Activated CD4-positive, alpha-beta T cell treated with anti-CD3 and anti-CD28 coated beads for 1 hour (primary cell): ENCODE results near the gene HDAC9.

Experiments used
- DNase-seq: peaks from one replicate; pipeline ENCODE4 v3.0.0-alpha.2; 2020

HDAC9 gene

DNA sequence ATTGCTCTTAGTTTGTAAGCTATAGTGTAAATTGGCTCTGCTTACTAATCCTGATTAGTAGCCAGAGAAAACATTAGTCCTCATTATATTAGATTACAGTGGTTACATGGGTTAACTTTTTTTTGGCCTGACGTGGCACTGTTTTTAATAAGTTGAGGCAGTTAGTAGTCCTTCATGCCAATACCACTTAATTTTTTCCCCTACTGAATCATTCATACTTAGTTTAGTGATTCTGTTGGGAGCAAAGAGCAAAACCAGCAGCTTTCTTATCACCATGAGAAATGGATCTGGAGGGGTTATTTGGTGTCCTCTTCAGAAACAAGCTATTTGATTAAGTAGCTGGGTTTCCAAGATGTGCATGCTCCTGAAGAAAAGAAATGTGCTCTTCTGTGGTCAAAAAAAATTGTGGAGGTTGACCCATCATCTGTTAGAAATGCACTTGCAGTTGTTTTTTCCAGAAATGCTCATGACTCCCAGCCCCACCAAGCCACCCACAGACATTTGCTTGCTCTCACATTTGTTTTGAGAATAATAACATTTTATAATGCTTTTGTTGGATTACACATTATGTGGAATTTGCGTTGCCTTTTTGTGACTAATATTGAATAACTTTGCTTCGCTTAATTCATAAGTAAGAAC, 258.5 kb downstream of the HDAC9 start:
- DNase-seq, result no peak

DNA sequence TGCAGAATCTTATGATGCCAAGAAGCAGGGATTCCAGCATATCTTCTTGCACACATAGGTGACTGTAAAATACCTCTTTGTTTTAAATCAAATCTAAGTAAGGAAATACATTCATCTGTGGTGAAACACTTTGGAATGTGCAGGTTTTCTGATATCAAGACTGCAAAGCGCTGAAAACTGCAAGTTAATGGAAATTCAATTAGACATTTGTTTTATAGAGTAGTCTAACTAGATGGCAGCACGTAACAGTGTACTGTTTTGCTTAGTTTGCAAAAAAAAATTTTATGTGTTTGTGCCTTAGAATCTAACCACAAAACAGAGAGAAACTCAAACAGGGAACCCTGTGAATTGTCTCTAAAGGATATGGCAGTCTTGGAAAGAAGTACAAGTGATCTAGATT, 259.2 kb downstream of the HDAC9 start:
- DNase-seq, result no peak

DNA sequence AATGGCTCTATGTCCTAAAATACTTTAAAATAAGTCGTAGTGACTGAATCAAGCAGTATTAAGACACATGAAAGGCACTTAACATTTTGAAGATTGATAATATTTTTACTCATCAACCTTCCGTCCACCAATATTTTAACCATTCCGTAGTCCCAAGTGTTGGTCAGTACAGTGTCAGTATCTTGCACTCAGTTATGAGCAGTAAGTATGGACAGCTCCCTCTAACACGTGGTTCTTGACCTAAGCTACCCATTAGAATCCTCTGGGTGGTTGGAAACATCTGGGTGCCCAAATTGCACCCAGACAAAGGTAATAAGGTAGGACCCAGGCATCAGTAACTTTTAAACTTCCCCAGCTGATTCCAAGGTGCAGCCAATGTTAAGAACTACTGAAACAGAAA, 260.2 kb downstream of the HDAC9 start:
- no peak for DNase-seq

DNA sequence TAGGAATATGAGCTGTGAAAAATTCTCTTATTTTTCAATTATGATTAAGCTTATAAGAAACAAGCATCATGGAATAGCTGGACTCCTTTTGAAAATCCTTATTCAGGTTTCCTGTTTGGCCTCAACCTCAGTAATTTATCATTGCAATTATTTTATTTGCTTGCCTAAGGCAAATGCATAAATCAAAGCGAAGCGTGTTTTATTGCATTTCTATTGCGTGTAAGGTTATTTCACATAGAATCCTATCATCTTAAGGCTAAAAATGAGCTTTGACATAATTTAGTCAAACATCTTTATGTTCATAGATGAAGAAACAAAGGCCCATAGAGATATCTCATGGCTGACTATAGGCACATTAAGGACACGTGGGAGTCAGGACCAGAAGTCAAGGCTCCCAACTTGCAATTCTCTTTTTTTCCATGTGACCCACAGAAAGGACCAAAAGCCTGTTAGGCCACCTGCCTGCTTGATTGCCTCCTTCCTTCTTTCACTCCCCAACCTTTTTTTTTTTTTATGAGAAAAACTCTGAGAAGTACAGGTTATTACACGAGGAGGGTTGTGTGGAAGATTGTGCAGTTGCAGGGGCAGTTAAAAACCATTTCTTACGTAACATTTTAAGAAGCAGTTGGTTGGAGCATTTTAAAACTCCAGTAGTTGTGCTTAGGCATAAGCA, 261.0 kb downstream of the HDAC9 start:
- DNase-seq, result no peak

DNA sequence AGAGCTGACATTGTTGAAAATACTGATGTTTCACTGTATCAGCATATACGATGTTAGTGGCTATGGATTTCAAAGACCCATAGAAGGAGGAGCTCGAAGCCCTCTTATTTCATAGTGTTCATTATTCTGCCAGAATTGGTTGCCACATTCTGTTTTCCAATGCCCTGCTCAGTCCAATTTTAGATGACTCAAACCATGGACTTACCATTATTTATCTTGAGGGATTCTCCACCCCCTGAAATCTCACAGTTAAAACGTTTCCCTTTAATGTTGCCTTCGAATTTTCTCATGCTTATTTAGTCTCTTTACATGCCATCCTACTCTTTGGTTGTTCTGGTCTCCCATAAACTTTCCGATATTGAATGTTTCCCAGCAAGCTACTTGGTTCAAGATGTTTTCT, 264.5 kb downstream of the HDAC9 start:
- no peak for DNase-seq

DNA sequence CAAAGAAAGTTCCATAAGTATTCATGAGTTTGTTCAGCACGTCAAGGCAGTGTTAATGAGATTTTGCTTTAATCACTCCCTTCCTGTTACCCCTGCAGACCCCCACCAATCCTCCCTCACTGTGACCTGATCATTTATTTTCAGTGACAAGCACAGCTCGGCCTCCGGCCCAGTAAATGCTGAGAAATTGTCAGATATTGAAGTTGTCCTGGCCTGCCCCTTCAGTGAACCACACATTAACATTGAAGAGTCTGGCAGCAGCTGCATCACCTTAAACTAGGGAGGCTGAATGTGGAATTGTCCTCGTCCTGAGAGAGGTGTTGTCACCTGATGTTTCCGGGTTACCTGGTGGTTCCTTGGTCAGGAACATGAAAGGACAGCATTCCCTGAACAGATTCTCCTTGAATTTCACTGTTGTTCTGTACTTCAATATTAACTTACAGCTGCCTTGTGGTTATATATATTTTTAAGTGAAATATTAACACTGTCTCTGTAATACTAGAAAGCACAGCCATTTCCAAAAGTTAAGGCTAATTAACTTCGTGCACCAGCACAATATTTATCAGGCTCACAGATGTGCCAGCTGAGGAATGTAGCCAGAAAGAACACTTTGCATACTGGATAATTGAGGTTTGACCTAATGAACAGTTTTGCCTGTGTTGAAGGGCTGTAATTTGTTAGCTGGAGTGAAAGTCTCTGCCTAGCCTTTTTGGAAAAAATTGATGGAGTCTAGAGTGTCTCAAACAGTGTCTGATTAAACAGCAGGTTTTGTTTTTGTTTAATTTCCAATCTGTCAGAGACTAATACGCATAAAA, 265.3 kb downstream of the HDAC9 start:
- DNase-seq, result no peak

DNA sequence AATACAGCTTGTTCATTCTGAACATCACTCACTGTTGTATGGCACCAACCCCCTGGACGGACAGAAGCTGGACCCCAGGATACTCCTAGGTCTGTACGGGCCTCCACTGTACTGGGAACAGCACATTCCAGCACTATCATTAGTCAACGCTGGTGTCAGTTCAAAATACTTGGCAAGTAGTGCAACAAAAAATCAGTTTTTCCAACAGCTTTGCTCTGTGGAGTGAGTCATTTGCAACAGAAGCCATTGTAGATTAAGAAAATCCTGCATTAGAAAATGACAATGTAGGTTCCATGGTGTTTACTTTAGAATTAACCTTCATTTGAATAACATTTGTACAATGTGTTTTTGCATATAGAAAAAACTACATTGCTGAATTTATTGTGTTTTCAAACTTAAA, 266.6 kb downstream of the HDAC9 start:
- DNase-seq, result no peak

DNA sequence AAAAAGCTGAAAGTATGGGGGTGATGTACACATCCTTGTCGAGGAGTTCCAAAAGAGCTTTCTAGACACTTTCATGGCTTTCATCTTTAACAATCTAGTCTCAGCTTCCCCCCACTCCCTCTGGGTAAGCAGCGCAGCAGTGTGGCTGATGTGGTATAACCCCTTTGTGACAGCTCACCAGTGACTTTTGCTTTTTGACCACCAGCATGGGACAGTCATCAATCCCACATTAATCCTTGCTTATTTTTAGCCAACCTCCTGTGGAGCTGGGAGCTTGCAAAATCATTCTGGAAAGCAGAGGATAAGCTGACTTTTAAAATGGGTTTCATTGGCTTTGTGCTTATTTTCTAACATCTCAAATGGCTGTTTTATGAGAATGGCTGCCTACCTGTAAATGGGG, 272.7 kb downstream of the HDAC9 start:
- DNase-seq, result no peak

DNA sequence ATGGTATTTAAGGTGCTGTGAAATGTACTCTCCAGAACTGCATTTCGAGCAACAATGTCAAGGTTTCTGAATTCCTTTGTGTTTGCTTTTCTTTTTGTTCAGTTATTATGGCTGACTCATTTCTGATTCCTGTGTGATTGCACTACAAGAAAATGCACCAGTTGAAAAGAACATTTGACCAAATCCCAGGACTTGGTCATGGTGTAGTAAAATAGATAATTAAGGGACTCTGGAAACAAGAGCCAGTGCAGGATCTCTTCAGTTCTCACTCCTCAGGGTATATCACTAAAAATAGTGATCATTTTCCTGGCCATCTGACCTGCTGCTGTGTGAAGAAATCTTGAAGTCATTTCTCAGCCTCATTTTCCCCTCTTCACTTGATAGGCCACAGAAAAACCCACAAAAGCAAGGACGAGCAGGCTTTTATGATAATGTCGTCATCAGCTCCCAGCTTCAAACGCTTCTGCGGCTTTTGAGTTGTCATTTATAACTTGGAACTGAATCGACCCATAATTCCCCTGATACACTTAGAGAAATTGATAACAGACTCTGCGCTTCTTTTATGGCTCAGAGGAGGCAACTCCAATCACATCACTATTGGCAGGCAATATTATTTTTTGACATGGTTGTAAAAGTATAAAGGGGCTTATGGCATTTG, 274.7 kb downstream of the HDAC9 start:
- no peak for DNase-seq

DNA sequence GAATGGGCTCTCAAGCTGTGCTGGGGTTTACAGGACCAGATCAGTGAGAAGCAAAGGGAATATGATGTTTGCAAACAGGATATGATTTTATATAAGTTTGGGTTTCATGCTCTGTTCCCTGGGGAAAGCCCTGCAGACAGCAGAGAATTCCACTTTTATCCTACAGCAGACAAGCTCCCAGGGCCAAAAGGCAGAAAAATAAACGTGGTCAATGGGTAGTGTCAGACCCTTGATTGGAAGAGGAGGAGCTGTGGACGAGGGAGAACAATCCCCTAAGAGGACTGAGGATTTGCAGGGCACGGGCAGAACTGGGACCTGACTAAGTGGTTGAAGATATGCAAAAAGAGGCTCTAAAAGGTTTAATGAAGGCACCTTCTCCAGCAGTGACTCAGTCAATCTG, 275.3 kb downstream of the HDAC9 start:
- DNase-seq, result no peak

DNA sequence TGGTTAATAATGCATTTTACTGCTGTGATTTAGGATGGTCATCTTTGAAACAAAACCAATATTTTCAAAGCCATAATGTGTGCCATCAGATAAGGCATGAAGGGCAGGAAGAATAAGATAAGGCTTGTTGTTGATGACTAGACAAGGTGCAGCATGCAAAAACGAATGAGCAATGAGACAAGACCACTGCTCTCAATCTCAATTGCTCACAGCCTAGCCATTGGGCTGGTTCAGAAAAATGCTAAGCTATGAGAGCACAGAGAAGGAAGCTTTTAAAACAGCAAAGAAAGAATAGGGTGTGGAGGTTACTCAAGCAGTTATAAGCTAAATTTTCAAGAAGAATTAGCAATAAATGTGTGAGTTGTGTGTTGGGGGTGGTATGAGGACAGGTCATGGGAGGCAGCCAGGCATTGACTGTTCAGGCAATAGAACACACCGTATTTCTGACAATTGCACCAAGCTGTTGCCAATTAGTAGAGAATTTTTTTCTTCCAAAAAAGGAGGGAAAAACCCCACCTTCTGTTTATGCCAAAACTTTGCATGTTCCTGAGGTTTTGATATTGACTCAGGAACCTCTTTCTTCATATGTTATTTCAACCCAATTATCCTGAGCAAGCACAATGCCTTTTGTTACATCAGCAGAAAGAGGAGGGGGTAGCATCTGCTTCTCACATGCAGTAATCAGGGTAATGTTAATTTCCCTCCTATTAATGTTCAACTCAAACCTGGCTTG, 276.5 kb downstream of the HDAC9 start:
- DNase-seq, result no peak

DNA sequence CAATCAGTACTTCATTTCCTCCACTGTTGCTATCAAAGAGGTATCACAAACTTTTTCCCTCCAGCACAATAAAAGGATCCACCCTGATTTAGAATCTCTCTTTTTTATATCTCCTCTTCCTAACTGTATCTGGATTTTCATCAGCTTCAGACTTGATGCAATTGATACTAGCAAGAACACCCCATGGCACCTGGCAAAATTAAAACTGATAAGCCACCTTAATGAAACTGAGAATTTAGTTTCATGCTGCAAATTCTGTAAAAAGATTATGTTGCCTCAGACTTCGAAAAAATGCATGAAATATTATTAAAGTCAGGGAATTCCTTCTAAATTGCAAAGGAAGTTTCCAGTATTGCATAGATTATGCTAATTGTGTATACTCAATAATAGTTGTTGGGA, 277.0 kb downstream of the HDAC9 start:
- DNase-seq, result no peak

DNA sequence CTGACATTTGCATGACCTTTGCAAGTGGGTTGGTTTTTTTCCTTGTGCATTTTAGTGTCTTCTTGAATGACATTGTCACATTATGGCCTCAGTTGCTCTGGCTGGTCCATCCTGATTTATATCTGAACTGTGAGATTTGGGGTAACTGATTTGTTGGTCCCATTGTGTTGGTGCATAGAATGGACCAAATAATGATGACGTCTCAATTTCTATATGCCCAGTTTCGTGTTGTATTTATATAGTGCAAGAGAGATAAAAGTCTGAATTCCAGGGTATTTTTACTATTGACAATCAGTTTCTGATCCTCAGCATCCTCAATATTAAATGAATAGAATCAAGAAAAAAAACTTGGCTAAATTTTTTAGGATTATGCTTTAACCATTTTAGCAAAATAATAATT, 281.8 kb downstream of the HDAC9 start:
- no peak for DNase-seq

DNA sequence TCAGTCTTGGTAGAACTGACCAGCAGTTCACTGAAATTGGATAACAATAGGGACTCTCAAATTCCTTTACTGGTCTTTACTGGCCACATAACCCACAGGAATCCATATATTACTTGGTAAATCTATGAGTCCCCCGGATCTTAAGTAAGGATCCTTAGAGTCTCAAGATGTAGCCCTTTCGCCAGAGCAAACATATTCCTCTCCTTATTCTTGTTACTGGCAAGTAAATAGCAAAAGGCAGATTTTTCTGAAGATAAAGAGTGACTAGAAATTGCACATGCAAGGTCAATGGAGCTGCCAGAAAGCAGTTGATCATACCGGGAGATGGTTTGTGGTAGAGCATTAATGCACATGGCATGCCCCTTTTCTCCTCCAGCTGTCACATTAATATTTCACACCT, 283.0 kb downstream of the HDAC9 start:
- no peak for DNase-seq

DNA sequence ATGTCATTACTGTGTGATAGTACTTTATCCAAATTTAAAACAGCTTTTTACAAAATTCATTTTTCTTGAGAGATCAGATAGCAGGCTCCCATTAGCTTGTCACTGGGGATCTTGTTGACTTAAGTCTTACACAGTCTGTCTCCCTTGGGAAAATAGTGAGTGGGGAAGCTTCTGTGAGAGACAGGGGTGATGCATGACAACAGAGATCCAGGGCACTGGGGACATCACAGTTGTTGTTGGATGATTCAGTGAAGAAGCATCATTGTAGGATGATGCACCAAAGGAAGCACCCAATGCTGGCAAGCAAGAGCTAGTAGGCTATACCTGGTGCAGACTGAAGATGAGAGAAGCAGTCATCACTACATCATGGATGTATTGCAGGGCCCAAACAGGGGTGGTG, 284.7 kb downstream of the HDAC9 start:
- no peak for DNase-seq

DNA sequence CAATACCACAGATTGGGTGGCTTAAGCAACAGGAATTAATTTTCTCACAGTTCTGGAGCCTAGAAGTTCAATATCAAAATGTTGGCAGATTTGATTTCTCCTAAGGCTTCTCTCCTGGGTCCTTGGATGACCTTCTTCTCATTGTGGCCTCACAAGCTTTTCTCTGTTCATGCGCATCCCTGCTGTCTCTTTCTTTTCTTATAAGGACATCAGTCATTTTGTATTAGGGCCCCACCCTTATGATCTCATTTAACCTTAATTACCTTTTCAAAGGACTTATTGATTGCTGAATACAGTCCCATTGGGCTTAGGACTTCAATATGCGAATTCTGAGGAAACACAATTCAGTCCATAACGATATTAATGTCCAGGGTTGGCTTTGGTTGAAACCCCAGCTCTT, 285.4 kb downstream of the HDAC9 start:
- DNase-seq, result no peak

DNA sequence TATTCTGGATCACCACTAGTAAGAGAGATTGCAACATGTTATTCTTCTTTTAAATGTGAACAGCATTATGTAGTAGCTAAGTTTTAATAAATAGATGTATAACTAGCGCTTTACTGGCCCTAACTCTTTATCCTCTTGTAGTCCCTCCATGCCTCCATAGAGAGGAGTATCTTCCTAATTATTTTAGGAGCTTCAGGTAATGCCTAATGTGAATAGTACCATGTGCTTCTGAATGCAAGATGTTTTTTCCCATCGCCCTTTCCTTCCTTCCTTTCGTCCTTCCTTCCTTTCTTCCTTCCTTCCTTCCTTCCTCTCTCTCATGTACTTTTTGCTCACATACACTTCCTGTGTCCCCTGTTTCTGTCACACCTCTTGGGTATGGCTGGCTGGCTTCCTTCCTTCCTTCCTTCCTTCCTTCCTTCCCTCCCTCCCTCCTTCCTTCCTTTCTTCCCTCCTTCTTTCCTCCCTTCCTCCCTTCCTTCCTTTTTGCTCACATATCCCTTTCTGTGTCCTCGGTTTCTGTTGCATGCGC, 290.7 kb downstream of the HDAC9 start:
- DNase-seq, result no peak

DNA sequence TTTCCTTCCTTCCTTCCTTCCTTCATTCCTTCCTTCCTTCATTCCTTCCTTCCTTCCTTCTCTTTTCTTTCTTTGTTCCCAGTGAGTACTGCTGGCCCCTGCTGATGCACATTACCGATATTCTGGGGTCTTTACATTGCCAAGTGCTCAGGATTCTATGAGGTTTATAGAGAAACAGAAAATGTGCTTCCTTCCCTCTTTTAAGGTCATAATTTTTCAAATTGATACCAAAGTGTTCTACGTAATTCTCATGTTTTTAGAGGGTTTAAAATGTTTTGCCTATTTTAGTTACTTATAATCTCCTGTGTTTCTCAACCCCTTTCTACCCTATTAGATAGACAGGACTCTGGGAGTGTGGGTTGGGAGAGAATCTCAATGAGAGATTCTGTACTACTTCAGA, 291.2 kb downstream of the HDAC9 start:
- no peak for DNase-seq

DNA sequence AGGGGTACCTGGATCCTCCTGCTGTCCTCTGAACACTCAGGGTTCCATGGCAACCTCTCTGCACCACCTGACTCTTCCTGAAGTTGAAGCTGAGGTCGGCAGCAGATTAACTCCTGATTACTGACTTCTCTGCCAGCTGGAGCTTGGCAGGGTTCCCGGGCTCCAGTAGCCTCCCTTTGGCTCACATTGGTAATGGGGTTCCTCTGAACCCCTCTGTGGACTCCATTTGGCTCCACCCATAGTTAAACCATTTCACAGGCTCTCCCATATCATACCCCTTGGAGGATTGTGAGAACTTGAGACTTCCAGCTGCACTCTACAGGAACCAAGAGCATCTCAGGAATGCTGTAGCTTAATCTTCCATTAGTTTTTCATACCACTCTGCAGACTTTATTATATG, 292.5 kb downstream of the HDAC9 start:
- no peak for DNase-seq

DNA sequence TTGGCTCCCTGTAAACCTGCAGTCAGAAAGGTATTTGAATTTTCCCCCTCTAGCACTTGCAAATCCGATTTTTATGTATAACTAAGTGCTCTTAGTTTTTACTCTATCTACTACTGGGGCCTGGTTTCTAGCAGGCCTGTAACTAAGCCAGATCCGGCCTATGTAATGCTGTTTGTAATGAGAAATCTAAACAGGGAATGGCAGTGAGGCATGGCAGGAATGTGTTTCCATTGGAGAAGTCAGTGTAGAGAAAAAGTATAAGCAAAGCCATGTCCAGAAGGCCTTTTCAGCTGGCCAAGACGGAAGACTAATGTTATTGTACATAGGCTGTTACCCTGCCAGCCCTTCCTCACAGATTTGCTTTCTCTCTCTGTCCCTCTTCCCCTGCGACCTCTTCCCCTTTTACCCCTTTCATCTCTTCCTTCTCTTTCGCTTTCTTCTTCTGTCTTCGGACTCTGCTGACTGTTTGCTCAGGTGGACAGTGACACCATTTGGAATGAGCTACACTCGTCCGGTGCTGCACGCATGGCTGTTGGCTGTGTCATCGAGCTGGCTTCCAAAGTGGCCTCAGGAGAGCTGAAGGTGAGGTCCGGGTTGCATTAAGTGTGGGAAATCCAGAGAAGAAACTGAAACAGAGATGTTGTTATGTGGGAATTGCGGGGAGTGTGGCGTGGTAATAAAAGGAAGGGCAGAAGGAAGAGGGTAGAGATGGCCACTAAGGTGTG, 297.5 kb downstream of the HDAC9 start:
- DNase-seq, result no peak

DNA sequence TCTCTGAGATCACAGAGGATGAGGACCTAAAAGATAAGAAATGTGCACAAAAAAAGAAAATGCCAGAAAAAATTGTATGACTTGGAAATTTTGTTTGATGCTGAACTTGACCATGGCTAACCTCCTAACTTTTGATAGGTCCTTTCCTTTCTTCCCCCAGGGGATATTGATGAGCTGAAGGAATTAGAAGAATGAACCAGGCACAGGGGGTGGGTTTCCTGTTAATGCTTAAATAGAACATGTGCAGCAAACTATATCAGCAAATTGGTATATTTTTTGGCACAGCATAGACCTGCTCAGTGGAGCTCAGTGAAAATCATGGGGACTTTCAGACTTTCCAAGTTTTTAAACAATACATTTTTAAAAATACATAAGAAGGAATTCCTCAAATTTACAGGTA, 300.7 kb downstream of the HDAC9 start:
- DNase-seq, result no peak
